ENCODE results near the gene FBXL13.
"Not testable (repeated sequence)": the region's sequence is repeated elsewhere in the genome, so short reads cannot be mapped to it uniquely, and the experiment has no call there.

The FBXL13 gene

GRCh38 chr7:103097041-103097440 is 22.4 kb upstream of the FBXL13 start:
- H3K9me3 ChIP-seq (ENCODE audit: control insufficient read depth, insufficient read depth, low read length) = no peaks in the 10 kb centered on the region
- no peaks in the 10 kb centered on the region; the same call in 1 of the 2 replicates for H3K36me3 ChIP-seq (ENCODE audit: insufficient read depth, low read length)
- no peaks in the 10 kb centered on the region for H3K4me1 ChIP-seq (ENCODE audit: insufficient read depth, low read length)
- no peak overlapping the region for H3K9ac ChIP-seq (ENCODE audit: low read depth, low read length)

- not testable (repeated sequence) for H3K36me3 ChIP-seq (ENCODE audit: insufficient read depth, low read length); H3K9ac ChIP-seq (ENCODE audit: low read depth, low read length); H3K4me1 ChIP-seq (ENCODE audit: insufficient read depth, low read length); H3K9me3 ChIP-seq (ENCODE audit: control insufficient read depth, insufficient read depth, low read length)
Observed at GRCh38 chr7:103095558-103095957, 21.0 kb upstream of the FBXL13 start.

- H3K4me1 ChIP-seq (ENCODE audit: insufficient read depth, low read length) = no peaks in the 10 kb centered on the region
- no peaks in the 10 kb centered on the region; the same call in 1 of the 2 replicates for H3K36me3 ChIP-seq (ENCODE audit: insufficient read depth, low read length)
- H3K9me3 ChIP-seq (ENCODE audit: control insufficient read depth, insufficient read depth, low read length) = no peaks in the 10 kb centered on the region
- no peak overlapping the region for H3K9ac ChIP-seq (ENCODE audit: low read depth, low read length)
Observed at GRCh38 chr7:103094102-103094501, 19.5 kb upstream of the FBXL13 start.

- Histone ChIP-seq H3K9ac (ENCODE audit: low read depth, low read length) (no peak overlapping the region), H3K9me3 (ENCODE audit: control insufficient read depth, insufficient read depth, low read length) (no peaks in the 10 kb centered on the region), H3K4me1 (ENCODE audit: insufficient read depth, low read length) (no peaks in the 10 kb centered on the region), H3K36me3 (ENCODE audit: insufficient read depth, low read length) (no peaks in the 10 kb centered on the region; the same call in 1 of the 2 replicates)
Observed at GRCh38 chr7:103093429-103093828, 18.8 kb upstream of the FBXL13 start.

GRCh38 chr7:103092321-103092720 is 17.7 kb upstream of the FBXL13 start:
- not testable (repeated sequence) for H3K4me1 ChIP-seq (ENCODE audit: insufficient read depth, low read length); H3K9me3 ChIP-seq (ENCODE audit: control insufficient read depth, insufficient read depth, low read length); H3K36me3 ChIP-seq (ENCODE audit: insufficient read depth, low read length); H3K9ac ChIP-seq (ENCODE audit: low read depth, low read length)

- Histone ChIP-seq H3K4me1 (ENCODE audit: insufficient read depth, low read length) (no peaks in the 10 kb centered on the region), H3K36me3 (ENCODE audit: insufficient read depth, low read length) (no peaks in the 10 kb centered on the region; the same call in 1 of the 2 replicates), H3K9ac (ENCODE audit: low read depth, low read length) (no peak overlapping the region), H3K9me3 (ENCODE audit: control insufficient read depth, insufficient read depth, low read length) (no peaks in the 10 kb centered on the region)
Observed at GRCh38 chr7:103083210-103083609, 8.6 kb upstream of the FBXL13 start.

- Histone ChIP-seq H3K9me3 (ENCODE audit: control insufficient read depth, insufficient read depth, low read length) (no peaks in the 10 kb centered on the region), H3K9ac (ENCODE audit: low read depth, low read length) (no peak overlapping the region), H3K4me1 (ENCODE audit: insufficient read depth, low read length) (no peaks in the 10 kb centered on the region), H3K36me3 (ENCODE audit: insufficient read depth, low read length) (no peaks in the 10 kb centered on the region; the same call in 1 of the 2 replicates)
Observed at GRCh38 chr7:103082497-103082896, 7.9 kb upstream of the FBXL13 start.

- Histone ChIP-seq H3K9me3 (ENCODE audit: control insufficient read depth, insufficient read depth, low read length) (no peaks in the 10 kb centered on the region), H3K36me3 (ENCODE audit: insufficient read depth, low read length) (no peaks in the 10 kb centered on the region), H3K4me1 (ENCODE audit: insufficient read depth, low read length) (no peaks in the 10 kb centered on the region), H3K9ac (ENCODE audit: low read depth, low read length) (no peak overlapping the region)
Observed at GRCh38 chr7:103080923-103081322, 6.3 kb upstream of the FBXL13 start.

- H3K36me3 ChIP-seq (ENCODE audit: insufficient read depth, low read length) = no peaks in the 10 kb centered on the region
- no peaks in the 10 kb centered on the region for H3K9me3 ChIP-seq (ENCODE audit: control insufficient read depth, insufficient read depth, low read length)
- no peaks in the 10 kb centered on the region for H3K4me1 ChIP-seq (ENCODE audit: insufficient read depth, low read length)
- H3K9ac ChIP-seq (ENCODE audit: low read depth, low read length) = no peak overlapping the region
Observed at GRCh38 chr7:103079836-103080235, 5.2 kb upstream of the FBXL13 start.

- H3K9ac ChIP-seq (ENCODE audit: low read depth, low read length); H3K4me1 ChIP-seq (ENCODE audit: insufficient read depth, low read length); H3K36me3 ChIP-seq (ENCODE audit: insufficient read depth, low read length); H3K9me3 ChIP-seq (ENCODE audit: control insufficient read depth, insufficient read depth, low read length): not testable (repeated sequence)
Observed at GRCh38 chr7:103078226-103078625, 3.6 kb upstream of the FBXL13 start.

- Histone ChIP-seq H3K36me3 (ENCODE audit: insufficient read depth, low read length) (no peaks in the 10 kb centered on the region), H3K4me1 (ENCODE audit: insufficient read depth, low read length) (no peaks in the 10 kb centered on the region), H3K9ac (ENCODE audit: low read depth, low read length) (no peak overlapping the region), H3K9me3 (ENCODE audit: control insufficient read depth, insufficient read depth, low read length) (no peaks in the 10 kb centered on the region)
Observed at GRCh38 chr7:103077318-103077717, 2.7 kb upstream of the FBXL13 start.

- H3K9ac ChIP-seq (ENCODE audit: low read depth, low read length) = no peak overlapping the region
- no peaks in the 10 kb centered on the region for H3K9me3 ChIP-seq (ENCODE audit: control insufficient read depth, insufficient read depth, low read length)
- no peaks in the 10 kb centered on the region for H3K4me1 ChIP-seq (ENCODE audit: insufficient read depth, low read length)
- H3K36me3 ChIP-seq (ENCODE audit: insufficient read depth, low read length) = no peaks in the 10 kb centered on the region
Observed at GRCh38 chr7:103076764-103077163, 2.2 kb upstream of the FBXL13 start.

GRCh38 chr7:103075337-103075918 is 832 bp upstream of the FBXL13 start:
- no peaks in the 10 kb centered on the region for H3K4me1 ChIP-seq (ENCODE audit: insufficient read depth, low read length)
- H3K9me3 ChIP-seq (ENCODE audit: control insufficient read depth, insufficient read depth, low read length) = no peaks in the 10 kb centered on the region
- H3K36me3 ChIP-seq (ENCODE audit: insufficient read depth, low read length) = no peaks in the 10 kb centered on the region
- H3K9ac ChIP-seq (ENCODE audit: low read depth, low read length) = peak overlapping the region; percentile 76

- Histone ChIP-seq H3K9me3 (ENCODE audit: control insufficient read depth, insufficient read depth, low read length) (no peaks in the 10 kb centered on the region), H3K9ac (ENCODE audit: low read depth, low read length) (peak overlapping the region; percentile 76), H3K36me3 (ENCODE audit: insufficient read depth, low read length) (no peaks in the 10 kb centered on the region), H3K4me1 (ENCODE audit: insufficient read depth, low read length) (no peaks in the 10 kb centered on the region)
Observed at GRCh38 chr7:103073989-103074518, 542 bp downstream of the FBXL13 start.

GRCh38 chr7:103071000-103071399 is 3.6 kb downstream of the FBXL13 start:
- Histone ChIP-seq H3K9me3 (ENCODE audit: control insufficient read depth, insufficient read depth, low read length) (no peaks in the 10 kb centered on the region; the same call in 1 of the 2 replicates), H3K36me3 (ENCODE audit: insufficient read depth, low read length) (no peaks in the 10 kb centered on the region), H3K4me1 (ENCODE audit: insufficient read depth, low read length) (no peaks in the 10 kb centered on the region), H3K9ac (ENCODE audit: low read depth, low read length) (no peak overlapping the region)

Measured in ES-I3 (cell line).